ENCODE data around the gene ITGAL.
"Not testable (repeated sequence)": the region's sequence is repeated elsewhere in the genome, so short reads cannot be mapped to it uniquely, and the experiment has no call there.

ITGAL gene

DNA sequence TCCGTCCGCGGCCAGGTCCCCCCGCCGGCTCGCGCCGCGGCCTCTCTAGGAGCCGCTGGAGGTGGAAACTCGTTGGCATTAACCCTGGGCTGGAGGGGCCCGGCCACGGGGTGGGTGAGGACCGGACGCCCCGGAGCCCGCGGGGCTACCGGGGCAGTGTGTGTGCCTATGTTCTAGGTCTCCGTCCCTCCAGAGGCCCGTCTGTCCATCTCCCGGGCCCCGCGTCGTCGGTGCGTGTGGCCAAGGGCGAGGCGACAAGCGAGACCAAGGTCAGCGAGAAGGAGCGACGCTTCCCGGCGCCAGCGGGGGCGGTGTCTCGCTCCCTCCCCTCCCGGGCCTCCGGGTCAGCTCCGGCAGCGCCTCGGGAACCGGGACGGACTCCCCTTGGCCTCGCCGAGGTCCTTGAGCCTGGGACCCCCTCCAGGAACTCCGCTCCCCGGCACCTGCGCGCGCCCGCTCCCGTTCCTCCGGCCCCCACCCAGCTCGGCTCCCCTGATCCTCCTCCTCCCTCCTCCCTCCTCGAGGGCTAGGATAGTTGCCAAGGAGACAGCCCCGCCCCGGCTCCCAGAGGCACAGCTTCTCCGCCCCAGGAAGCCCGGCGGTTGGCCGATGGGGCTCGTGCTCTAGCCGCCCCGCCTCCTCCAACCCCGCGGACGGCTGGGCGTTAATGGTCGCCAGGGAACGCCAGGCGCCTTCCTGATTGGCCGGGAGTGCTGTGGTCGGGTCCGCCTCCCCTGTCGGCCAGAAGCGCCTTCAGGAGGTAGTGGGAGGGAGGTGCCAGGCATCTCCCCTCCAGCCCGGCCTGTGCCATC lies 54.5 kb downstream of the ITGAL start:
- DNase-seq = peak; percentile 97

GRCh38 chr16:30527635-30528178 lies 55.2 kb downstream of the ITGAL start:
- no peak for DNase-seq

DNA sequence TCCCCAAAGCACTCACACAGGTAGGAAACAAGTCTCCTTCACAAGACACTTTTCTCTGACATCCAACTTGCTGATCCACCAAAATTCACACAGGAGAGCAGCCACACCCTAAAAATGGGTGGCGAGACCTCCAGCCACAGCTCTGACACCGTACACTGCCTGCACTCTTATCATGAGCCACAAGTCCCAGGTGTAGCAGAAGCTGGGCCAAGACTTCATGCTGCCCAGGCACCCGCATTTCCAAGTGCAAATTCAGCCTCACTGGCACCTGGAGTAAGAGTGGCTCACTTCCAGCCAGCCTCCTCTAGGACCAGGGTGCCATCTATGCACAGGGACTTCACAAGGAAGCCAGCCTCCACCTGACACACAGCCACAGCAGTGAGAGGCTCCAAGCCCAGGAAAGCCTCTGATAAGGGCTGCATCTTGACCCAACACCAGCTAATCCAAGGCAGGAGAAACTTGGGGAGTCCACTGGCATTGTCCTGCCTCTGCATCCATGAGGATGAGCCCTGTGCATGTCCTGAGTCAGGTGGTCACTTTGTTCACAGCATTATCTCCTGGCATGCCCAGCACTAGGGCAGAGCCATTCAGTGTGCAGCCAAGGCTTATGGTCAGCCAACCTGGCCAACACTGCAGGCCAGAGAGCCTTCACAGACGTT lies 56.4 kb downstream of the ITGAL start:
- DNase-seq = no peak

DNA sequence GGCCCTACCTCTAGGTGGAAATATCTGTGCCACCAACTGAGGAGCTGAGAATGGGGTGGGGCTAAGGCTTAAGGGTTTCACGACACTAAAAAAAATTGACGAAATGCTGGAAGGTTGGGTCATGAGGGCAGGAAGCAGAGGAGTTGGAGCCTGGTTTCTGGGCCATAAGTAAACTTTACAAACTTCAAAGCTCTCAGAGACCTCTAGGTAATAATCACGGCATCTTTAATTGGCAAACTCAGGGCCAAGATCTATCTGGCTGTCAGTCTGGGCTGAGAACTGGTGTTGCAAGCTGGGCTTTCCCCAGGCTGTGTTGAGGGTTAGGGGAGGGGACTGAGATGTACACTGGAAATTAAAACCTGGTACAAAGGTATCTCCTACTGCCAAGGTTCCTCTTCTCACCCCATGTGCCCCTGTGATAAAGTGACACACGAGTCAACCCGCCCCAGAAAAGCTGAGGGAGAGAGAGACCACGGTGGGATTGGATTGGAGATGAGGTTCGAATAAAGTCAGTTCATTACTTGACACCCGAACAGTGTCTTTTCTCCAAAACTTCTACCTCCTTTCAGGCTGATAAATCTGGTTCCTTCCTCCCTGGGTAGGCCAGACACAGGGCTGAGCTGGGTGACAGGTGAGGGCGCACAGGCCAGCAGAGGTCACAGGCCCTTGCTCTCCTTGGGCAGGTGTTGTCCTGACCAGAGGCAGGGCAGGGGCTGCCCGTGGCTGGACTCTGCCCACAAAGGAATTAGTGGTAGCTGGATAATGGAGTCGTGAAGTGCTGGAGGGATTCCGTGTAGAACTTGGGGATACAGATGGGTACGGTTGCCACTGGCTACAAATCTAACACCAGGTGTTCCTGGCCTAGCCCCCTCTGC lies 57.9 kb downstream of the ITGAL start:
- DNase-seq = no peak

- no peak for DNase-seq
These were observed 60.0 kb downstream of the ITGAL start for GRCh38 chr16:30532285-30533145.

DNA sequence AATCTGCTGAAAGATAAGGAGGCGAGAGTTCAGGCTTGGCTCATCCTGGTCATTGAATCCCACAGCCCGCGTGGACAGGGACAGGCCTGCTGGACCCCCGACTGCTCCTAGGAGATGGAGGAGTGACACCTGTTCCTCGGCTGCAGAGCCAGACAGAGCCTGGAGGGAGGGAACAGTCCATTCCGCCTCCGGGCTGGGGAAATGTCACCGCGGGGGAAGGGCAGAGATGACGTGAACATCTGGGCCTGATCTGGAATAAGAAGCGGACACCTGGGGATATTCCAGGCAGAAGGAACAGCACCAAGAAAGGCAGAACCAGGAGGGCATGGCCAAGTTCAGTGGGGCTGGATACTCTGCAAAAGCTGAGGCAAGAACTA lies 60.6 kb downstream of the ITGAL start:
- no peak for DNase-seq

DNA sequence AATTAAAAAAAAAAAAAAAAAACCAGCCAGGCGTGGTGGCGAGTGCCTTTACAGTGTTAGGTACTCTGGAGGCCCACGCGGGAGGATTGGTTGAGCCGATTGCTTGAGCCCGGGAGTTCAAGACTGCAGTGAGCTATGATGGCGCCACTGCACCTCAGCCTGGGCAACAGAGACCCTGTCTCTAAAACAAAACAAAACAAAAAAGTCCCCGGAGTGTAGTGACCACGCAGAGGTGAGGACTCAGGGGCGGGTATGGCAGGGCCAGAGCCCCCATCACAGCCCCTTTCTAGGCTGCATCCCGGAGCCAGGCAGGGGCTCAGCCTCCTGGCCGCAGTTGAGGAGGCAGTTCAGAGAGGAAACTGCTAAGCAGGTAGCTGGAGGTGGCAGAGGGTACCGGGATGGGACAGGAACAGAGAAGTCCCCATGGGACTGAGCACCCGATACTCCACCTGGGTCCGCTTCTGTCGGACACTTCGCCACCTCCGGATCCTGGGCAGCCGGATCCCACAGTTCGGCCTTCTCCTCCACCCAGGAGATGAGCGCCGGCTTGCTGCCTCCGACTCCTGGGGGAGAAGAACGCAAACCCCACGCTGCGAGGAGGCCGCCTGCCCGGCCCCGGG lies 61.3 kb downstream of the ITGAL start:
- DNase-seq = no peak

DNA sequence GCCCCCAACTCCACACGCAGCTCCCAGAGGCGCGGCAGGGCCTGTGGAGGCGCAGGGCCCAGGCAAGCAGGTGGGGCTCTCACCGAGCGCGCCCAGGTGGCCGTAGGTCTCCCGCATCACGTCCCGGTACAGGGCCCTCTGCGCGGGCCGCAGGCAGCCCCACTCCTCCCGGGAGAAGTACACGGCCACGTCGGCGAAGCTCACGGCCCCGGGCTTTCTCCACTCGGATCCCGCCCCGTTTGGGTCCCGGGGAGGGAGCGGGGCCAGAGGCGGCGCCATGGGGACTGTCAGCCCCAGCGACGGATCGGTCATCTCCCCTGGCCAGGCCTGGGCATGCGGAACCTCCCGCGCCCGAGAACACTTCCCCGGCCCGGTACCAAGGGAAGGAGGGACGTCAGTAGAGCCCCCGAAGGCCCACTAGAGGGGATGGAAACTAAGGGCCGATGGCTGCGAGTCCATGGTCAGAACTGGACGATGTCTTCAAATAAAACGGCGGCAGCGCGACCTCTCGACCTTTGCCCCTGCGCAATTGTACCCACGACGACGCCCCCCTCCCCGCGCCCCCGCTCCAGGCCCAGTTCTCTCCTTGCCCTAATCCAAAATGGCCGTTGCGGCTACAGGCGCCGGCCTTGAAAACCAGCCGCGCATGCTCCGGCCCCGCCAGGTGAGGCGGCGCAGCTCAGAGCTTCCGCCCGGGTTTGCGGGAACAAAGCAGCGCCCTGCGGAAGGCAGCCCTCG lies 62.0 kb downstream of the ITGAL start, which contains the start of gene ZNF747:
ZNF747 (minus strand) TSS at position 491 of the 738 bp plus-strand sequence; CDS start at position 312, 179 bp downstream.
- peak; percentile 89 for DNase-seq

GRCh38 chr16:30535106-30535776 lies 62.7 kb downstream of the ITGAL start:
- DNase-seq = no peak

- peak; percentile 67 for DNase-seq
These were observed 63.2 kb downstream of the ITGAL start for GRCh38 chr16:30535777-30536190.

DNA sequence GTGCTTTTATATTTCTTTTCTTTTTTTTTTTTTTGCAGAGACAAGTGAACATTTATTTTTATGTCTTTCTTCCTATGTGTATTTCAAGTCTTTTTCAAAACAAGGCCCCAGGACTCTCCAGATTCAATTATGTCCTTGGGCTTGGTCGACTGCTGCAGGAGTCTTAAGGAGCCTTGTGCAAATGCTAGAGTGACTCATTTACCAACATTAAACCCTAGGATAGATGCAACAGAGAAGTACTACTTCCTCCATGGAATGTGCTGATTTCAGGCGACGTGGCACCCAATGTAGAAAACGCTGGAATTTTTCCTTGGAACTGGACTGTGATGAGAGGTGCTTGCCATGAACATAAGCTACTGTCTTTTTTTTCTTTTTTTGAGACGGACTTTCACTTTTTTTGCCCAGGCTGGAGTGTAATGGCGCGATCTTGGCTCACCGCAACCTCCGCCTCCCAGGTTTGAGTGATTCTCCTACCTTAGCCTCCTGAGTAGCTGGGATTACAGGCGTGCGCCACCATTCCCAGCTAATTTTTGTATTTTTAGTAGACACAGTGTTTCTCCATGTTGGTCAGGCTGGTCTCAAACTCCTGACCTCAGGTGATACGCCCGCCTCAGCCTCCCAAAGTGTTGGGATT lies 64.0 kb downstream of the ITGAL start:
- not testable (repeated sequence) for DNase-seq

DNA sequence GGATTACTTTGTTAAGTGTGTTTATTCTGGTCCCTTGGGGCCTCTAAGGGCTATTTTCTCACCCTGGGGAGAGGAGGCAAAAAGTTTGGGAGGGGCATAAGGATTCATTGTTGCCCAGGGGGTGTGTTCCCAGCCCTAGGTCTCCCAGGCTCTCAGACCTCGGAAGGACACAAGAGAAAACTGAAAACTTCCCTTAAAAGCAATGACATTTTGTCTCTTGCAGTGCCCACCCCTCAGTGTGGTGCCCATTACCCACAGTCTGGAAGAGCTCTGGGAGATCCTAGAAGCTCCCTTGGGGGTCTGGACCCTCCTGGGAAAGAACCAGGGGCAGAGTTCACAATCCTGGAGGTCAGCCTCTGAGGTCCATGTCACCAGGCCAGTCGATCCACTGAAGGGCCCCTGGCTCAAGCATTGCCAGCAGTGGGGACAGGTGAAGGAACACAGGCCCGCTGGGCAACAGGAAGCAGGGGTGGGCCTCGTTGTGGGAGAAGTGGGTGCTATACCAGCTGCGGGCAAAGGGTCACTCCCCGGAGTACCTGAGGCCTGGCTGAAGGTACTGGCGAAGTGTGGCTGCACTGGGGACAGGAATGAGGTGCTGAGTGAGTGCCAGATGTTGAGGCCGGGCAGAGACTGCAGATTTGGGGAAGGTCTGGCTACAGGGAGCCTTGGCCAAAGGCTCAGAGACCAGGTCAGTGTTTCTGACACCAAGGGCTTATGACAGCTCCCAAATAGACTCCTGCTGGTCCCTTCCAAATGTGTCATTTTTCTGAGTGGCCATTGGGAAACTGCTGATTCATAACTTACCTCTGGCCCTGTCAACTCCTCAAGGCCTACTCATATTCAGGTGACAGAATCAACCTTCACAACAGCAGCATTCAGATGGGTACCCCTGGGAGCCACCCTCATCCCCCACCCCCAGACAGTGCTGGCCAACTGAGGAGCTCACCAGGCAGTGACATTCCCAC lies 66.7 kb downstream of the ITGAL start:
- DNase-seq = no peak

DNA sequence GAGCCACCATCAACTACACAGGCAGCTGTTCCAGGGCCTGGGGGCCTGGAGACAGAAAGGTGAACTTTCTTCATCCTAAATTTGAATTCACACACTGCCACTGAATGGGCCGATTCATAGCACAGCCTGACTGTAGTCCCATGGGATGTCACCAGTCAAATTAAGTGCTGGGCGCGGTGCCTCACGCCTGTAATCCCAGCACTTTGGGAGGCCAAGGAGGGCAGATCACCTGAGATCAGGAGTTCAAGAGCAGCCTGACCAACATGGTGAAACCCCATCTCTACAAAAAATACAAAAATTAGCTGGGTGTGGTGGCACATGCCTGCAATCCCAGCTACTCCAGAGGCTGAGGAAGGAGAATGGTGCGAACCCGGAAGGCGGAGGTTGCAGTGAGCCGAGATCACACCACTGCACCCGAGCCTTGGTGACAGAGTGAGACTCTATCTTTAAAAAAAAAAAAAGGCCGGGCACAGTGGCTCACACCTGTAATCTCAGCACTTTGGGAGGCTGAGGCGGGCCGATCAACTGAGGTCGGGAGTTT lies 67.5 kb downstream of the ITGAL start:
- DNase-seq = not testable (repeated sequence)

- not testable (repeated sequence) for DNase-seq
These were observed 68.4 kb downstream of the ITGAL start for GRCh38 chr16:30540916-30541464.

- no peak for DNase-seq
These were observed 69.2 kb downstream of the ITGAL start for GRCh38 chr16:30541502-30542329.

DNA sequence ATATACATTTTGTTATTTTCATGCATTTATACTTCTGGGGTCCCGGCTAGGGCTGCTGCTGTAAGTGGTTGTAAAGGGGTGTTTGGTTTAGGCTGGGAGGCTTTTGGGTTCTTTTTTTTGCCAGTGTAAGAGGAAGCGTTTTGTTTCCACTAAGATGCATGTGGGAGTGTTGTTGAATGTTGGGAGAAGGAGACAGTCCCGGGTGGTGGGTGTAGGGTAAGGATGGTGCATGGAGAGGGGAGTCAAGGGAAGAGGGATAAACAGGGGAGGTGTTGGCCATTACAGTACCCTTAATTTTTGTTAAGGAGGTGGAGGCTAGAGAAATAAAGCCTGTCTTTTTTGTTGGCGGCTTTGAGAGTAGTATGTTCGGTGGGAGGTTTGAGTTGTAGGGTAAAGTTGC lies 70.5 kb downstream of the ITGAL start:
- no peak for DNase-seq

DNA sequence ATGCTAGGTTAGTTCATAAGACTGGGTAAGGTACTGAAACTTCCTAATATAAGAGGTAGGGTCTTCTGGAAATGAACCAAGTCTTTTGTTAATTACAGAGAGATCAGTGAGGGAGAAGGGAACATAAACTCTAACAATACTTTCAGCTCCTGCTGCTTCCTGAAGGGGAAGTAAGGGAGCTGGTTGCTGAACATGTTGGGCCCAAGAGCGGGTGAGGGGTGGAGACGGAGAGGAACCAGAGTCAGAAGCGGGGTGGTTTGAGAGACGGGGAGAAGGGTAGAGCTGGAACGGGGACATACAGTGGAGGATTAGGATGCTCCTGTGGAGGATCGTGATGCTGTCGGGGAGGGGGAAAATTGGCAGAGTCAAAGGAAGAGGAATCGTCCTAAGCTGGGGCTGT lies 73.6 kb downstream of the ITGAL start:
- no peak for DNase-seq

Data from NK-92 treated with Interleukin-12 subunit alpha and Interleukin-12 subunit beta, amount 100 ng/mL, for 24 hours (cell line).